HG02798 (cell line): ENCODE results near the gene ADGRG6.

ENCODE experiments used
- ATAC-seq: cut with Tn5 transposase; IDR thresholded peaks from one replicate; pipeline ENCODE4 v1.9.1; 2021; ENCODE audit warnings: mild to moderate bottlenecking; ENCODE audit not compliant: unreplicated experiment, poor library complexity

The ADGRG6 gene

GRCh38 chr6:142318714-142319113 lies 16.9 kb downstream of the ADGRG6 start:
- no peak for ATAC-seq

GRCh38 chr6:142320366-142320765 lies 18.6 kb downstream of the ADGRG6 start:
- ATAC-seq = no peak

- no peak for ATAC-seq
Measured at GRCh38 chr6:142321451-142321850, 19.6 kb downstream of the ADGRG6 start.

GRCh38 chr6:142322066-142322465 lies 20.3 kb downstream of the ADGRG6 start:
- no peak for ATAC-seq

GRCh38 chr6:142322504-142323198 lies 20.8 kb downstream of the ADGRG6 start:
- no peak for ATAC-seq

- ATAC-seq = no peak
Measured at GRCh38 chr6:142323377-142323776, 21.6 kb downstream of the ADGRG6 start.

- no peak for ATAC-seq
Measured at GRCh38 chr6:142324111-142324510, 22.3 kb downstream of the ADGRG6 start.

- ATAC-seq = no peak
Measured at GRCh38 chr6:142325111-142325510, 23.3 kb downstream of the ADGRG6 start.

- ATAC-seq = no peak
Measured at GRCh38 chr6:142326540-142326939, 24.7 kb downstream of the ADGRG6 start.

GRCh38 chr6:142328070-142328469 lies 26.3 kb downstream of the ADGRG6 start:
- ATAC-seq = no peak

- no peak for ATAC-seq
Measured at GRCh38 chr6:142329486-142330113, 27.8 kb downstream of the ADGRG6 start.

- ATAC-seq = no peak
Measured at GRCh38 chr6:142331075-142331551, 29.3 kb downstream of the ADGRG6 start.

GRCh38 chr6:142331601-142332000 lies 29.8 kb downstream of the ADGRG6 start:
- ATAC-seq = no peak

- ATAC-seq = no peak
Measured at GRCh38 chr6:142332393-142333098, 30.7 kb downstream of the ADGRG6 start.

GRCh38 chr6:142333431-142333830 lies 31.6 kb downstream of the ADGRG6 start:
- ATAC-seq = no peak

- no peak for ATAC-seq
Measured at GRCh38 chr6:142334294-142334693, 32.5 kb downstream of the ADGRG6 start.

- no peak for ATAC-seq
Measured at GRCh38 chr6:142335415-142335814, 33.6 kb downstream of the ADGRG6 start.

- no peak for ATAC-seq
Measured at GRCh38 chr6:142336183-142336582, 34.4 kb downstream of the ADGRG6 start.

GRCh38 chr6:142336787-142337186 lies 35.0 kb downstream of the ADGRG6 start:
- no peak for ATAC-seq

GRCh38 chr6:142339113-142339512 lies 37.3 kb downstream of the ADGRG6 start:
- ATAC-seq = no peak

GRCh38 chr6:142339968-142340658 lies 38.3 kb downstream of the ADGRG6 start:
- ATAC-seq = no peak
